ENCODE results near the gene LACC1.

DNA sequence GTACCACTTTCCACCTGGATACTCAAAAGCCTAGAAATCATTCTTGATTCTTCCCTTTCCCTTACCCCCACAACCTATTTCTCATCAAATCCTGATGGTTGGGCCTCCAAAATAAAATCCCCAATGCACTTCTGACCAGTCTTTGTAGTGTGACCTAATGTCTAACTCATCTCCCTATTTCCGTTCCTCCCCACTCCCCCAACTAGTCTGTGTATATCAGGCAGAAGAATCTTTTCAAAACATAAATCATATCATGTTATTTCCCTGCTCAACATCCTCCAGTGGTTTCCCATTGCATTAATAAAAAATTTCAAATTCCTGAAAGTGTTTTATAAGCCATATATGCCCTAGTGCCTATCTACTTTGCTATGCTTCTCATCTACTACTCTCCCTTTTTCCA lies 17.8 kb upstream of the LACC1 start:
- TF ChIP-seq POLR2A (IDR thresholded peaks at IDR 0.05; ENCODE audit: low read depth, low read length) (no peak), POLR2AphosphoS5 (IDR thresholded peaks at IDR 0.05; ENCODE audit: low read depth, low read length) (no peak), TAF1 (IDR thresholded peaks at IDR 0.05; ENCODE audit: borderline replicate concordance, low read depth, low read length) (no peak)
